GM19240 (cell line): ENCODE results near the gene HAPSTR1.
A peak's percentile ranks its signal among the peaks of the same experiment; 100 is the strongest.
"Not testable (repeated sequence)": the region's sequence is repeated elsewhere in the genome, so short reads cannot be mapped to it uniquely, and the experiment has no call there.

Experiments used
- DNase-seq: peaks from one replicate; pipeline ENCODE4 v3.0.0; 2011; ENCODE audit warnings: low spot score; ENCODE audit not compliant: insufficient read length

HAPSTR1 gene, protein sequence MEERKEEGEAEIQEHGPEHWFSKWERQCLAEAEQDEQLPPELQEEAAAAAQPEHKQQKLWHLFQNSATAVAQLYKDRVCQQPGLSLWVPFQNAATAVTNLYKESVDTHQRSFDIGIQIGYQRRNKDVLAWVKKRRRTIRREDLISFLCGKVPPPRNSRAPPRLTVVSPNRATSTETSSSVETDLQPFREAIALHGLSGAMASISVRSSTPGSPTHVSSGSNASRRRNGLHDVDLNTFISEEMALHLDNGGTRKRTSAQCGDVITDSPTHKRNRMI

DNA sequence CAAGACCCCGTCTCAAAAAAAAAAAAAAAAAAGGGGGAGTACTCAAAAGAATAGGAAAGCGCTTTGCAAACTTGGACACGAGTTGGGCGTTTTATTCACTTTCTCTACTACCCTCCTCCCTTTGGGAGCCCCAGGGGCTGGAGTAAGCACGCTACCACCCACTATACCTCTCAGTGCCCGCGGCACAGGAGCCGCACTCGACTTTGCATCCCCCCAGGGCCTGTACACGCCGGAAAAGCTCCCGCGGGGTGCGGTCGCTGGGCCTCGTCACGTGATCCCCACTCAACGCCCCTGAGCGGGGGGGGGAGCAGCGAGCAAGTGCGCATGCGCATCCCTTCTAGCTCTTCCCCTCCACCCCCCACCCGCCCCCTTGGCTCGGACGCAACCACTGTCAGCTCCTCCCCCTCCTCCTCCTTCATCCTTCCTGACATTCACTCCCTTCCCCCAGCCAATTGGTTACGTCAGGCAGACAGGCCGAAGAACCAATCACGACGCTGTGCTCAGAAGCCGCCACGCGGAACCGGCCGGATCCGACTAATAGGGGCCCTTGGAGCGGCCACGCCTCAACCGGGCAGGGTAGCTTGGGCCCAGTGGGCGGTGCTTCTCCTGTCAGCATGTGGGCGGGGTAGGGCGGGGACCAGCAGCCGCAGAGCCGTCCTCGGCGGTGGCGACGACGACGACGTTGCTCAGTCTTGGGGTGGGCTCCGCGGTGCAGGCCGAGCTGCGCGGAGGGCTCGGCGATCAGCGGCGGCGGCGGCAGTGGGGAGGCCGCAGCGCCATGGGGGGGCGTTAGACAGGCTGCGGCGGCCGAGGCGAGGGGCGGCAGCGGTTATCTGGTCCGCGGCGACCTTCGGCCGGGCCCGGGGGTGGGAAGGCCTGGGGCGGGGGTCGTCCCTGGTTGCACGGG, at the start of gene HAPSTR1:
HAPSTR1 (plus strand) TSS at position 685 of the 907 bp plus-strand sequence. CDS start 401 bp downstream, outside the sequence.
- DNase-seq = peak; percentile 88

DNA sequence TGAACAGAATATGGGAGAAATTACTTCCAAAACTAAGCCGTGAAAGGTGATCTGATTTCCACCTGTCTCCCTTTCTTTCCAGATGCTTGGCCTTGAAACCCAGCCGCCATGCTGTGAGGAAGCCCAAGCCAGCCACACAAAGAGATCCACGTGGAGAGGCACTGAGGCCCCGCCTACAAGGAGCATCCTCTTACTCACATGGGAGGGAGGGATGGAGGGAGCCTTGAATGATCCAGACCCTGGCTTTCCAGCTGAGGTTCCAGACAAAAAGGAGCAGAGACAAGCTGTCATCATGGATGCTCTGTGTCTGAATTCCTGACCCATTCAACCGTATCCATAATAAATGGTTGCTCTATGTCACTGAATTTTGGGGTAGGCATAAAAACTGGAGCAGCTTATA, 48.9 kb upstream of the HAPSTR1 start:
- DNase-seq = no peak

DNA sequence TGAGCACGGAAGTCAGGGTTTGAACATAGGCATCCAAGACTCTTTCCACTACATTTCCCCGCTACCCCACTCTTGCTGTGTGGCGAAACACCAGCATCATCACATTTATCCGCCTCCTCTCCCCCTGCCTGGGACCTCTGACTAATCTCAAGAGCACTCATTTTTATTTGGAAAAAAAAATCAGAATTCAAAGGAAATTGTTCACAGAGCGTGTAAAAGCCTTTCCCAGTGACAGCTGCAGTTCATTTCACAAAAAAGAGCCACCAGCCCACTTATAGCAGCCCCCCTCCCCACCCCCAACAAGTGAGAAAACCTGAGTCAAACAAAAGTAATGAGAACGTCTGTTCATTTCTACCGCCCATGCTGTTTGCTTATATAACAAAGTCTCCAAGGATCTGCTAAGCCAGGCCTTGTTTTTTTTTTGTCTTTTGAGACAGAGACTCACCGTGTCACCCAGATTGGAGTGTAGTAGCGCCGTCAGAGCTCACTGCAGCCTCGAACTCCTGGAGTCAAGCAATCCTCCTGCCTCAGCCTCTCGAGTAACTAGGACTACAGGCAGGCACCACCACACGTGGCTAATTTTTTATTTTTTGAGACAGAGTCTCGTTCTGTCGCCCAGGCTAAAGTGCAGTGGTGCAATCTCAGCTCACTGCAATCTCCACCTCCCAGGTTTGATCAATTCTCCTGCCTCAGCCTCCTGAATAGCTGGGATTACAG, 48.3 kb upstream of the HAPSTR1 start:
- DNase-seq = no peak

DNA sequence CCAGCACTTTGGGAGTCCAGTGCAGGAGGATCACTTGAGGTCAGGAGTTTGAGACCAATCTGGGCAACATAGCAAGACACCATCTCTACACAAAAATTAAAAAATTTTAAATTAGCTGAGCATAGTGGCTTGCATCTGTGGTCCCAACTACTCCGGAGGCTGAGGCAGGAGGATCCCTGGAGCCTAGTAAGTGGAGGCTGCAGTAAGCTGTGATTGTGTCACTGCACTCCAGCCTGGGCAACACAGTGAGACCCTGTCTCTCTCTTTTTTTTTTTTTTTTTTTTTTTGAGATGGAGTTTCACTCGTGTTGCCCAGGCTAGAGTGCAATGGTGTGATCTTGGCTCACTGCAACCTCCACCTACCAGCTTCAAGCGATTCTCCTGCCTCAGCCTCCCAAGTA, 45.9 kb upstream of the HAPSTR1 start:
- not testable (repeated sequence) for DNase-seq

DNA sequence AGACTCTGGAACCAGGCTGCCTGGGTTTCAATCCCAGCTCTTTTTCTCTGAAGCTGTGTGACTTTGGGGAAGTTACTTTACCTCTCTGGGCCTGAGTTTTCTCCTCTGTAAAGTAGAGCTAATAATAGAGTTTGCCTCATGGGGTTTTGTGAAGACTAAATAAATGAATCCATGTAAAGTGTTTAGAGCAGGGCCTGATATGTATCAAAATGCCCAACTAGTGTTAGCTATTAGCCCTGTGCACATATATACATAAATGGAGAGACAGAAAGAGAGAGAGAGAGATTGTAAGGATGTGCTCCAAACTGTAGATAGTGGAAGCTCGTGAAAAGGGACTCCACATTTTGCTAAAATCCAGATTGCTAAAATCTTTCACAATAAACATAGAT, 44.8 kb upstream of the HAPSTR1 start:
- no peak for DNase-seq

DNA sequence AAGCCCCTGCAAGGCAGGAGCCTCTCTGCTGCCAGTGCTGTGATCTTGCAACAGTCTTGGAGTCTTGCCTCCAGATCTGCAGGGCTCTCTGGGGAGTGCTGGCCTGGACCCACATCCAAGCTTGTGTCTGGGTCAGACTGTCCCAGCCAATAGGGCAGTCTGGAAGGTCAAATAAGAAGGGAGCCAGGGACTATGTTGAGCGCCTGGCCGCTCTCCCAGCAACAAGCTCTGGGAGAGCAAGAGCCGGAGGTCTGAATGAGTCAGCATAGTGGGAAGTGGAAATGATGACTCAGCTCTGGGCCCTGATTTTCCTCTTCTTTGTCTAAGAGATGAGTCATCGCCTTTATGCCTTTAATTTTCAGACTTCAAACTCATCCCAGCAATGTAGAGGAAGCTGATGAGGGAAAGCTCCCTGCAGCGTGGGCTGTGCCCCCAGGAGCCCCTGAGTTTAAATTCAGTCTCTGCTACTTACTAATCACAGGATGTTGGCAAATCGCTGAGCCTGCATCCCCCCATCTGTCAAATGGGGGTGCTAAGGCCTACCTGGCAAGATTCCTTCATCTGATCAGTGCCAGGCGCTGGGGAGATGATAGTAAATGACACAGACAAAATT, 43.6 kb upstream of the HAPSTR1 start:
- DNase-seq = no peak

DNA sequence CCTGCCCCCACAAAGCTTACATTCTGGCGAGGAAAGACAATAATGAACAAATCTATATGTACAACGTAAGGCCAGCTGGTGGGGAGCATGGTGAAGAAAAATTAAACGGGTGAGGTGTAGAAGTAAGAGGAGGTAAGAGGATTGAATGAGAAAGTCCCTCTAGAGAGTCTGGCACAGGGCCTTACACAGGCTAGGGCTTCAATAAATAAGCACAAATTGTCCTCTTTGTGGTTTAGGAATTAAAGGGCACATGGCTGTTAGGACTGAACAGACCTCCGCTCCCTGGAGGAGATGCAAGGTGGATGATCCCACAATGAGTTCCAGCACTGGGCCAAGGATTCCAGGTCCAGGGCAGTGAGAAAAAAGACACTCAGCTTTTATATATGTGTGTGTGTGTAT, 43.1 kb upstream of the HAPSTR1 start:
- no peak for DNase-seq

DNA sequence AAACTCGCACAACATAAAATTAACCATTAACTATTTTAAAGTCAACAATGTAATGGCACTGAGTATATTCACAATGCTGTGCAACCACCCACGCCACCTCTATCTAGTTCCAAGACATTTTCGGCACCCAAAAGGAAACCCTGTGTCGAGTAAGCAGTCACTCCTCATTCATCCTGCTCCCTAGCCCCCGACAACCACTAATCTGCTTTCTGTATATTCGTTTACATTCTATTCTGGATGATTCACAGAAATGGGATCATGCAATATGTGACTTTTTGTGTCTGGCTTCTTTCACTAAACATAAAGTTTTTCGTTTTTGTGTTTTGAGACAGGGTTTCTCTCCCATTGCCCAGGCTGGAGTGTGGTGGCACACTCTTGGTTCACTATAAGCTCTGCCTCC, 42.2 kb upstream of the HAPSTR1 start:
- DNase-seq = no peak

DNA sequence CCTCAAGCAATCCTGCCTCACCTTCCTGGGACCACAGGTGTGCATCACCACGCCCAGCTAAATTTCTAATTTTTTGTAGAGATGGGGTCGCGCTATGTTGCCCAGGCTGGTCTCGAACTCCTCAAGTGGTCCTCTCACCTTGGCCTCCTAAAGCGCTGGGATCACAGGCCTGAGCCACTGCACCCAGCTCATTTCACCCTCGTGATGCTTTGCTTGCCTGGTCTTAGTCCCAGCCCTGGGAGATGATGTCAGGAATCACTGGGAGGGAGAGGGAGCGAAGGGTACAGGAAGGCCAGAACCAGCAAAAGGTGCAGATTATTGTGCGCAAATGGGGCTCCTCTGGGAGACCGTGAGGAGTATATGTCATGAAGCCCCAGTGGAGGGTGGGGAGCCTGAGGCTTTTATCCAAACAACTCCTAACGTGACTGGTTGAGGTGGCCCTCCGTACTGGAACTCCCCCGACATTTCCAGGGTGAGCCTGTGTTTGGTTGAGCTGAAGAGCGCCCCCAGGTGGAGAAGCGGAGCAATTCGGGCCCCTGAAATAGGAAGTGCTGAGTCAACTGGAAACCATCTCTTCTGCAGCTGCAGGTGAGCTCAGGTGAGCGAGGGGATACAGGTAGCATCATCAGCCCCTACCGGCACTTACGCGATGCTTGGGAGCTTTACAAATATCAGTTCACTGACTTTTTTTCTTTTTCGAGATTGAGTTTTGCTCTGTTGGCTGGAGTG, 41.2 kb upstream of the HAPSTR1 start:
- no peak for DNase-seq

DNA sequence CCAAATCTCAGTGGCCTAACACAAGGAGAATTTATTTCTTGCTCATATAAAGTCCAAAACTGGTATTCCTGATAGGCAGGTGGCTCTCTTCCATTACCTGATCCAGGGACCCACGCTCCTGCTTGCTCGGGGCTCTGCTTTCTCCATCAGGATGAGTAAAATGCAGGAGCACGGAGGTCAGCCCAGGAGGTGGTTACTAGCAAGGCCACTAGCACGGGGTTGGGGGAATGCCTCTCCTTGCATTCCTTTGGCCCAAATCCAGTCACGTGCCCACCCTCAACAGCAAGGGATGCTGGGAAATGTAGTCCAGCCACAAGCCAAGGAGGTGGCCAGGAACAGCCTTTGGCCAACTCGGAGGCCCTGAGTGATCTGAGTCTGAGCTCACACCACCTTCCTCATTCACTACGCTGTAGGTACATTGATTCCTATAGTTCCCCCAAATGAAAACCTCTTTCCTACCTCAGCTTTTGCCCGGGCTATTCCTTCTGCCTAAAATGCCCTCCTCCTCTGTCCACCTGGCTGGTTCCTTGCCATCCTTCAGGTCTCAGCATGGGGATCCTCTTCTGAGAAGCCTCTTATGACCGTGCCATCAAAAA, 38.3 kb upstream of the HAPSTR1 start:
- DNase-seq = no peak

DNA sequence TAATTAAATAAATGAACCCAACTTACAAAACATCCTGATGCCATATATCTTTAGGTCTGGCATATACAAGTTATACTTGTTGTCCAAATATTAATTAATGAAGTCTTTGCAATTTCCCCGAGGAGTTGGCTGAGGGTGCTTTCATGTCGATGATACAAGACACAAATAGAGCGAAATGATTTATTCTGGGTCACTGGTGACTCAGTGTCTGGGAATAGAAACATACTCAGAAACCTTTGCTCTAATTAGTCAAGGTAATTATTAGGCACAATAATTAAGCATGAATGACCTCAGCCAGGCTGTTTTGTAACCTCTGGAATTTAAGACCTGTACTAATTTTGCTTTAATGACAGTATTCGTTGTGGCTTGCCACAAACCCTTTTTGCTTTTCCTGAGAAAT, 37.0 kb upstream of the HAPSTR1 start:
- DNase-seq = no peak

DNA sequence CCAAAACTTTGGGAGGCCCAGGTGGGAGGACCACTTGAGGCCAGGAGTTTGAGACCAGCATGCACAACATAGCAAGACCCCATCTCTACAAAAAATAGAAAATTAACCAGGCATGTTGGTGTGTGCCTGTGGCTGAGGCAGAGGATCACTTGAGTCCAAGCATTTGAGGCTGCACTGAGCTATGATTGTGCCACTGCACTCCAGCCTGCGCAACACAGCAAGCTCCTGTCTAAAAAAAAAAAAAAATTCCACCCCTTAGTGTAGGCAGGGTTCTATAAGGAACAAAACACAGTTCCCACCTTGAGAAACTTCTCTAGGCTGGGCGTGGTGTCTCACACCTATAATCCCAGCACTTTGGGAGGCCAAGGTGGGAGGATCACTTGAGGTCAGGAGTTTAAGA, 36.3 kb upstream of the HAPSTR1 start:
- no peak for DNase-seq

DNA sequence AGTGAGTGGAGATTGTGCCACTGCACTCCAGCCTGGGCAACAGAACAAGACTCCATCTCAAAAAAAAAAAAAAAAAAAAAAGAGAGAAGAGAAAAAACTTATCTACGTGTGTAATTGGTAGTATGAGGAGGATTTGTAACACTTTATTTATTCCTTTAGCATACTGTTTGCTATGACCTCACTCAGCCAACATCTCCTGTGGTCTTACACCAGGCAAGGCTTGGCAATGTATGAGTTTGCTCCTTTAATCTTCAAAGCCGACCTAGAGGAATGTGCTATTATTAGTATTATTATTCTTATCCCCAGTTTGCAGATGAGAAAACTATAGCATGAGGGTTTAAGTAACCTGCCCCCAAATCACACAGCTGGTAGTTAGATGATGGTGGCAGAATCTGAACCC, 35.8 kb upstream of the HAPSTR1 start:
- DNase-seq = no peak

DNA sequence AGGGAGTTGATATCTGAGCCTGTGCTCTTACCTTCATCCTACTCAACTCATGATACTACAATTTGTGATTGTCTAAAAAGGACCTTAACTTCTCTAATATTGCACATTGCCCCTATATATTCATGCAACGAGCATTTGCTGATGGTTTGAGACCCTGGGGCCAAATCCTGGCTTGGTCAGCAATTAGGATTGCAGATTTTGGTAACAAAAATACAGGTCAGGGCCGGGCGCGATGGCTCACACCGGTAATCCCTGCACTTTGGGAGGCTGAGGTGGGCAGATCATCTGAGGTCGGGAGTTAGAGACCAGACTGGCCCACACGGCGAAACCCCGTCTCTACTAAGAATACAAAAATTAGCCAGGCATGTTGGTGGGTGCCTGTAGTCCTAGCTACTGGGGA, 35.4 kb upstream of the HAPSTR1 start:
- DNase-seq = no peak

DNA sequence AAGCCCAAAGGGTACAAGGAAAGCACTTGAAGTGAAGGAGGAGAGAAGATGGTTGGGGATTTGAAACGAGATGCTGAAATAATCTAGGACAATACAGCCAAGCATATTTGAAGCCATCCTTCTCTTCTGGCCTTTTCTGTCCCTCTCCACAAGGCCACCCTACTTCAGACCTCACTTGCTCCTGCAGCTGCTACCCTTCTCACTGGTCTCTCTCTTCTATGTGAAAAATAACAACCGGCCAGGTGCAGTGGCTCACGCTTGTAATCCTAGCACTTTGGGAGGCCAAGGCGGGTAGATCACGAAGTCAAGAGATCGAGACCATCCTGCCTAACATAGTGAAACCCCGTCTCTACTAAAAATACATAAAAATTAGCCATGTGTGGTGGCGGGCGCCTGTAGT, 33.2 kb upstream of the HAPSTR1 start:
- no peak for DNase-seq

DNA sequence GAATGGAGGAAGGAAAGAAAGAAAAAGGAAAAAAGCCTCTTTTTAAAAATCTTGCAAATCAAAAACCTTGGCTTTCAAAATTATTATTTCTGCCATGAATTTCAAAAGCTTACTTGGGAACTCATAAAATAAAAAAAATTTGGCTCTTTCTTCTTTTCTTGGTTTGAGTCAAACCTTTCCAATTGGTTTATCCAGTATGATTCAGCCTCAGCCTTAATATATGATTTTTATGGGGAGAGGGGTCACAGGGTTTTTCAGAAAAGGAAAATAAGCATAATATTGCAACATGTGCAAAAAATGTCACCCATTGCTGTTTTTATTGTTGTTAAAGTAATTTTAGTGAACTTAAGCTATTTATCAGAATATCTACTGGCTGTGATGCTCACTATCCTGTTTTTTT, 31.2 kb upstream of the HAPSTR1 start:
- DNase-seq = no peak

DNA sequence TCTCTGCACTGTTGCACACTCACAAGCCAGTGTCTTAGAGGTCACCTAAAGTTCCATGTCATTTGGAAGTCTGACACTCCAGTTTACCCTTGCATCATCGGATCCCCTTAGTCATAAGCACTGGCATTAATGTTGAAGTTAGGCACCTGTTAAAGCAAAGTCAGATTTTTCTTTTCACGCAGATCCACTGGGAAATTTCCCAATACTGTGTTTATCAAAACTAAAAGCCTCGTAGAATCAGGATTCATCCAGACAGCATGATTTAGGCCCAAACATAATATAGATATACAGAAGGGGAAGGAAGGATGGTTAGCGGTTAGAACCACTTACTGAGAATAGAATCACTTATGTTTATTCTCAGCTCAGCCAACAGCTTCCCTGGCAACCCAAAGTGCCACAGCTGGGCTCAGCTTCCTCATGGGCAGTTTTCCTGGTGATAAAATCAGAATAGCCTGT, 30.1 kb upstream of the HAPSTR1 start:
- DNase-seq = no peak

DNA sequence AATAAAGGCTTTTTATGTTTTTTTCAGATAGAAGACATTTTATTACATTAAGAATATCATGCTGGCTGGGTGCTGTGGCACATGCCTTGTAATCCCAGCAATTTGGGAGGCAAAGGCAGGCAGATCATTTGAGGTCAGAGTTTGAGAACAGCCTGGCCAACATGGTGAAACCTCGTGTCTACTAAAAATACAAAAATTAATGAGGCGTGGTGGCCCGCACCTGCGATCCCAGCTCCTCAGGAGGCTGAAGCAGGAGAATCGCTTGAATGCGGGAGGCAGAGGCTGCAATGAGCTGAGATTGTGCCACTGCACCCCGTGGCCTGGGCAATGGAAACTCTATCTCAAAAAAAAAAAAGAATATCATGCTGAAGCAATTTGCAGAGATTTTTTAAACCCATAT, 29.1 kb upstream of the HAPSTR1 start:
- no peak for DNase-seq

DNA sequence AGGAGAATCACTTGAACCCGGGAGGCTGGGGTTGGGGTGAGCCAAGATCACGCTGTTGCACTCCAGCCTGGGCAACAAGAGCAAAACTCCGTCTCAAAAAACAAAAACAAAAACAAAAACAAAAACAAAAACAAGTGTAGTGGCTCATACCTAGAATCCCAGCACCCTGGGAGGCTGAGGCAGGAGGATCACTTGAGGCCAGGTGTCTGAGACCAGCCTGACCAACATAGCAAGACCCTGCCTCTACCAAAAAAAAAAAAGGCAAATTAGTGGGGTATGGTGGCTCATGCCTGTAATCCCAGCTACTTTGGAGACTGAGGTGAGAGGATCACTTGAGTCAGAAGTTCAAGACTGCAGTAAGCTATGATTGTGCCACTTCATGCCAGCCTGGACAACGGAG, 26.4 kb upstream of the HAPSTR1 start:
- no peak for DNase-seq

DNA sequence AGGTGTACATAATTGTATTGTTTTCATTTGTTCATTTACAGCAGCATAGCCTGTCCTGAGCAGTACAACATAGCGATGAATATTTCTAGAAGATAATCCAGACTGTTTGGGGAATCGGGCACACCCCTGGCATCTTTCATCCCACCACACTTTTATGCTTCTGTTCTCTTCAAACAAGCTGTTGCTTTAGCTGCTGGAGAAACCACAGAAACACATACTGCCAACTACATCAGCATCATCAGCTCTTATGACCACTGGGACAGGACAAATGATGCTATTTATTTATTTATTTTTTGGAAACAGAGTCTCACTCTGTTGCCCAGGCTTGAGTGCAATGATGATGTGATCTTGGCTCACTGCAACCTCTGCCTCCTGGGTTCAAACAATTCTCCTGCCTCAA, 22.6 kb upstream of the HAPSTR1 start:
- no peak for DNase-seq

DNA sequence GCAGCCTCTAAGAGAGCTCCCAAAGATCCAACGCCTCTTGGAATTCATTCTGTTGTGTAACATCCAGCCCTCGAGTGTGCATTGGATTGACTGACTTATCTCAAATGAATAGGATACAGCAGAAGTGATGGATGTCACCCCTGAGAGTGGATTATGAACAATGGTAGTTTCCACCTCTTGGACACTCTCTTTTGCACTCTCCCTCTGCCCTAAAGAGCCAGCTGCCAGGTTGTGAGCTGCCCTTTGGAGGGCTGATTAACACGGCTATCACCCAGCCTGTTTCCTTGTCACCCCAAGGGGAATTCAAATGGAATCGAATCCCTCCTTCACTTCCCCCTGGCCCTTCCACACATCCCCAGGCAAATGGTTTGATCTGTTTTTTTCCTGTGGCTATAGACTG, 21.2 kb upstream of the HAPSTR1 start:
- no peak for DNase-seq
